K562 (cell line): ENCODE results near the gene BIVM. TPM values are rescaled to one million over a fixed set of nuclear protein-coding genes. Genes with fewer than 3 reads are reported as not detected.

Experiments
- CC2D1A ChIP-seq: fragments of 450-650 bp; IDR thresholded peaks from 2 replicates; pipeline ENCODE4 v1.6.1; 2017; ENCODE audit warnings: mild to moderate bottlenecking
- DMBX1 ChIP-seq: fragments of 250-450 bp; sonication (Bioruptor Pico); IDR thresholded peaks from 2 replicates; pipeline ENCODE4 v1.8.0; 2022; ENCODE audit warnings: inconsistent platforms, mild to moderate bottlenecking, moderate library complexity, borderline replicate concordance
- ETS1 ChIP-seq: conservative IDR thresholded peaks from 2 replicates; pipeline ENCODE4 v1.6.1; 2011; ENCODE audit warnings: low read depth, mild to moderate bottlenecking, low read length; ENCODE audit not compliant: control insufficient read depth
- HOXB6 ChIP-seq: fragments of 250-450 bp; sonication (Bioruptor Pico); IDR thresholded peaks from 2 replicates; pipeline ENCODE4 v1.5.1; 2022; ENCODE audit warnings: mild to moderate bottlenecking, borderline replicate concordance
- KAT2B ChIP-seq: IDR thresholded peaks from one replicate; pipeline ENCODE4 v1.6.1; 2012; ENCODE audit warnings: low read depth, mild to moderate bottlenecking, control low read depth, inconsistent platforms, low read length, moderate library complexity
- LARP7 ChIP-seq: fragments of 450-650 bp; IDR thresholded peaks from 2 replicates; pipeline ENCODE4 v1.6.1; 2016
- MEF2A ChIP-seq: IDR thresholded peaks from 2 replicates; pipeline ENCODE4 v1.6.1; 2011; ENCODE audit warnings: low read depth, mild to moderate bottlenecking, low read length, moderate library complexity; ENCODE audit not compliant: control insufficient read depth
- PCBP1 ChIP-seq: fragments of 200-400 bp; formaldehyde crosslinking; IDR thresholded peaks from 2 replicates; pipeline ENCODE4 v1.6.1; 2018; ENCODE audit warnings: mild to moderate bottlenecking, low read depth, low read length; ENCODE audit not compliant: poor library complexity, severe bottlenecking
- SREBF2 ChIP-seq: sonication (generic); formaldehyde crosslinking; IDR thresholded peaks from 2 replicates; pipeline ENCODE4 v1.4.0; 2020; ENCODE audit warnings: mild to moderate bottlenecking, missing genetic modification reagents
- SUPT5H ChIP-seq: fragments of 450-650 bp; IDR thresholded peaks from 2 replicates; pipeline ENCODE4 v1.6.1; 2016
- TSC22D4 ChIP-seq: fragments of 450-650 bp; IDR thresholded peaks from 2 replicates; pipeline ENCODE4 v1.6.1; 2016; ENCODE audit warnings: missing genetic modification characterization, missing biosample characterization, control low read depth
- YBX1 ChIP-seq: fragments of 450-650 bp; IDR thresholded peaks from 2 replicates; pipeline ENCODE4 v1.7.1; 2016; ENCODE audit warnings: mild to moderate bottlenecking
- ZNF280B ChIP-seq: fragments of 250-450 bp; sonication (Bioruptor Pico); IDR thresholded peaks from 2 replicates; pipeline ENCODE4 v1.5.1; 2021; ENCODE audit warnings: mild to moderate bottlenecking
- ZNF655 ChIP-seq: fragments of 250-450 bp; sonication (Bioruptor Pico); IDR thresholded peaks from 2 replicates; pipeline ENCODE4 v1.5.0; 2021
- ZNF778 ChIP-seq: fragments of 450-650 bp; formaldehyde crosslinking; IDR thresholded peaks from 2 replicates; pipeline ENCODE4 v1.4.0; 2020; ENCODE audit warnings: mild to moderate bottlenecking, moderate library complexity
- polyA plus RNA-seq, 8 experiments: library from polyadenylated mRNA; depleted of rRNA in 4 of 8; stranded (reverse) in 5 of 8; unstranded in 3 of 8; fragments of >200 nt; fragmentation: Nextera tagmentation in 2 of 8; fragmentation: Illumina TruSeq in 1 of 8; extraction: Ambion mirVana in 2 of 8; extraction: Trizol in 1 of 8; gene quantifications; 2 replicates each; pipeline versions ENCODE4 v1.2.1 to v1.2.3, GENCODE V29; 2011 to 2014; ENCODE audit warnings: inconsistent platforms in 1 of 8, missing spikeins in 1 of 8
- total RNA-seq, 7 experiments: library from RNA; depleted of rRNA in 6 of 7; stranded (reverse); fragments of >200 nt in 6 of 7; fragmentation: Illumina TruSeq in 2 of 7; extraction: Trizol in 2 of 7; gene quantifications; 2 replicates each; pipeline versions ENCODE4 v1.2.1 to v1.2.3, GENCODE V29; 2011 to 2021; ENCODE audit warnings: low replicate concordance in 1 of 7
- TF ChIP-seq, protein P1 (sequence below): sonication (generic); formaldehyde crosslinking; IDR thresholded peaks from 2 replicates; pipeline ENCODE4 v1.8.1; 2023; ENCODE audit warnings: mild to moderate bottlenecking, missing genetic modification reagents
- TF ChIP-seq, protein P2 (sequence below): fragments of 450-650 bp; IDR thresholded peaks from 2 replicates; pipeline ENCODE4 v1.6.1; 2018; ENCODE audit warnings: mild to moderate bottlenecking, low read depth; ENCODE audit not compliant: partially characterized antibody
- TF ChIP-seq, protein P3 (sequence below): fragments of 250-450 bp; sonication (Bioruptor Pico); IDR thresholded peaks from 2 replicates; pipeline ENCODE4 v1.5.0; 2020; ENCODE audit warnings: mild to moderate bottlenecking

Gene BIVM
- total and polyA plus RNA-seq, 9 of the 15 experiments (the other 6 are each of a cell fraction or from before 2014, with no cell fraction given), result 3.6 to 23.1 (median 16.8) TPM

DNA sequence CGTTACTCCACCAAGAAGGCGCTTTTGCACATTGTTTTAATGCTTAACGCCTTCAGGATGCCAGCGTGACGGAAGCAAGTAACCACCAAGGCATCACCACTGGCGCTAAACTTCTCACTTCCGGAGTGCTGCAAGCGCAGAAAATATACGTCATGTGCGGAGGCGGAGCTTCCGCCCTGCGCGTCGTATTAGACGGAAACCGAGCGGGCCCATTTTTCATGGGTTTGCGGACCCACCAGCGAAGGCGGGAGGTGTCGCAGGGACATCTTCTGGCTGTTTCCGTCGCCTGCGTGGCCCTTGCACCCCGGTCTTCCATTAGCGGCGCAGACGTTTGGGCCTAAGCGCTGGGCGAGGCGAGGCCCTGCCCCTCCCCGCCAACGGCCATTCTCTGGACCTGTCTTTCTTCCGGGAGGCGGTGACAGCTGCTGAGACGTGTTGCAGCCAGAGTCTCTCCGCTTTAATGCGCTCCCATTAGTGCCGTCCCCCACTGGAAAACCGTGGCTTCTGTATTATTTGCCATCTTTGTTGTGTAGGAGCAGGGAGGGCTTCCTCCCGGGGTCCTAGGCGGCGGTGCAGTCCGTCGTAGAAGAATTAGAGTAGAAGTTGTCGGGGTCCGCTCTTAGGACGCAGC, 46.8 kb downstream of the BIVM start, which contains the start of gene ERCC5 (continued):
- TF ChIP-seq ETS1 (no peak), DMBX1 (CRISPR knock-in tag) (no peak), ZNF778 (CRISPR knock-in tag) (no peak), YBX1 (no peak), SUPT5H (peak; percentile 80; the same call in 1 of the 2 replicates), ZNF280B (CRISPR knock-in tag) (no peak), HOXB6 (CRISPR knock-in tag) (no peak), TSC22D4 (tag) (no peak), KAT2B (no peak), PCBP1 (no peak), MEF2A (no peak), LARP7 (no peak), ZNF655 (CRISPR knock-in tag) (no peak), CC2D1A (peak; percentile 60; the same call in 1 of the 2 replicates), SREBF2 (CRISPR knock-in tag) (no peak)
- TF ChIP-seq, protein P1, sequence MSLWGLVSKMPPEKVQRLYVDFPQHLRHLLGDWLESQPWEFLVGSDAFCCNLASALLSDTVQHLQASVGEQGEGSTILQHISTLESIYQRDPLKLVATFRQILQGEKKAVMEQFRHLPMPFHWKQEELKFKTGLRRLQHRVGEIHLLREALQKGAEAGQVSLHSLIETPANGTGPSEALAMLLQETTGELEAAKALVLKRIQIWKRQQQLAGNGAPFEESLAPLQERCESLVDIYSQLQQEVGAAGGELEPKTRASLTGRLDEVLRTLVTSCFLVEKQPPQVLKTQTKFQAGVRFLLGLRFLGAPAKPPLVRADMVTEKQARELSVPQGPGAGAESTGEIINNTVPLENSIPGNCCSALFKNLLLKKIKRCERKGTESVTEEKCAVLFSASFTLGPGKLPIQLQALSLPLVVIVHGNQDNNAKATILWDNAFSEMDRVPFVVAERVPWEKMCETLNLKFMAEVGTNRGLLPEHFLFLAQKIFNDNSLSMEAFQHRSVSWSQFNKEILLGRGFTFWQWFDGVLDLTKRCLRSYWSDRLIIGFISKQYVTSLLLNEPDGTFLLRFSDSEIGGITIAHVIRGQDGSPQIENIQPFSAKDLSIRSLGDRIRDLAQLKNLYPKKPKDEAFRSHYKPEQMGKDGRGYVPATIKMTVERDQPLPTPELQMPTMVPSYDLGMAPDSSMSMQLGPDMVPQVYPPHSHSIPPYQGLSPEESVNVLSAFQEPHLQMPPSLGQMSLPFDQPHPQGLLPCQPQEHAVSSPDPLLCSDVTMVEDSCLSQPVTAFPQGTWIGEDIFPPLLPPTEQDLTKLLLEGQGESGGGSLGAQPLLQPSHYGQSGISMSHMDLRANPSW (CRISPR knock-in tag), result no peak
- TF ChIP-seq, protein P2, sequence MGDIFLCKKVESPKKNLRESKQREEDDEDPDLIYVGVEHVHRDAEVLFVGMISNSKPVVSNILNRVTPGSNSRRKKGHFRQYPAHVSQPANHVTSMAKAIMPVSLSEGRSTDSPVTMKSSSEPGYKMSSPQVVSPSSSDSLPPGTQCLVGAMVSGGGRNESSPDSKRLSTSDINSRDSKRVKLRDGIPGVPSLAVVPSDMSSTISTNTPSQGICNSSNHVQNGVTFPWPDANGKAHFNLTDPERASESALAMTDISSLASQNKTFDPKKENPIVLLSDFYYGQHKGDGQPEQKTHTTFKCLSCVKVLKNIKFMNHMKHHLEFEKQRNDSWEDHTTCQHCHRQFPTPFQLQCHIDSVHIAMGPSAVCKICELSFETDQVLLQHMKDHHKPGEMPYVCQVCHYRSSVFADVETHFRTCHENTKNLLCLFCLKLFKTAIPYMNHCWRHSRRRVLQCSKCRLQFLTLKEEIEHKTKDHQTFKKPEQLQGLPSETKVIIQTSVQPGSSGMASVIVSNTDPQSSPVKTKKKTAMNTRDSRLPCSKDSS, result no peak
- TF ChIP-seq, protein P3, sequence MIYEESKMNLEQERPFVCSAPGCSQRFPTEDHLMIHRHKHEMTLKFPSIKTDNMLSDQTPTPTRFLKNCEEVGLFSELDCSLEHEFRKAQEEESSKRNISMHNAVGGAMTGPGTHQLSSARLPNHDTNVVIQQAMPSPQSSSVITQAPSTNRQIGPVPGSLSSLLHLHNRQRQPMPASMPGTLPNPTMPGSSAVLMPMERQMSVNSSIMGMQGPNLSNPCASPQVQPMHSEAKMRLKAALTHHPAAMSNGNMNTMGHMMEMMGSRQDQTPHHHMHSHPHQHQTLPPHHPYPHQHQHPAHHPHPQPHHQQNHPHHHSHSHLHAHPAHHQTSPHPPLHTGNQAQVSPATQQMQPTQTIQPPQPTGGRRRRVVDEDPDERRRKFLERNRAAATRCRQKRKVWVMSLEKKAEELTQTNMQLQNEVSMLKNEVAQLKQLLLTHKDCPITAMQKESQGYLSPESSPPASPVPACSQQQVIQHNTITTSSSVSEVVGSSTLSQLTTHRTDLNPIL (CRISPR knock-in tag), result no peak
